ENCODE results near the gene ANXA11.

- TF ChIP-seq POLR2A (IDR thresholded peaks at IDR 0.05; ENCODE audit: low read length) (no peak), GATA1 (IDR thresholded peaks at IDR 0.05; ENCODE audit: low read depth, low read length) (no peak)
Observed at GRCh38 chr10:80139265-80139664, 66.1 kb downstream of the ANXA11 start.
